ENCODE data around the gene SUSD4.

DNA sequence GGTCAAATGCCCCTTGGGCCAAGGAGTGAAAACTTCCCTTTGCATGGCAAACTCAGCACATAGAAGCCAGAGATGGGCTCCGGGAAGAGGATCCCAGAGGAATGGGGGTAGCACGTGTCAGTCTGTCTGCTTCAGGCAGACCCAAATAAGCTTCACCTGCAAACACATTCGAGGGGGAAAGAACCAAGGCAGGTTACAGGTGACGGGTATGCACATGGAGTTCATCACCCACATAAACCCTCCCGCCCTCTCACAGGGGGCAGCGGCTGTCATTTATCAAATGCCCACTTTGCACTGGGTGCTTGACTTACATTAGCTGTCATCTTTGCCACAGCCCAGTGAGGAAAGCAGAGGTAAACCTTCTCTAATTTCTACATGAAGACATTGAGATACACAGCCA is 147.9 kb downstream of the SUSD4 start:
- TF ChIP-seq SMAD1 (IDR thresholded peaks at IDR 0.05; ENCODE audit: low read depth, low read length, partially characterized antibody) (no peak), STAT5B (CRISPR knock-in tag; IDR thresholded peaks at IDR 0.05) (no peak), GATA2 (CRISPR knock-in tag; IDR thresholded peaks at IDR 0.05) (no peak), JUN (IDR thresholded peaks at IDR 0.05; ENCODE audit: borderline replicate concordance, low read depth, low read length) (no peak), JUN (CRISPR knock-in tag; IDR thresholded peaks at IDR 0.05; ENCODE audit: borderline replicate concordance) (no peak), GTF2F1 (IDR thresholded peaks at IDR 0.05; ENCODE audit: low read depth, low read length) (no peak), POLR2A (conservative IDR thresholded peaks at IDR 0.05) (no peak), EGR1 (conservative IDR thresholded peaks at IDR 0.05) (no peak), SMARCA4 (IDR thresholded peaks at IDR 0.05) (no peak), SMARCB1 (IDR thresholded peaks at IDR 0.05; ENCODE audit: insufficient read length, low read depth) (no peak)
- TF ChIP-seq, protein P1, sequence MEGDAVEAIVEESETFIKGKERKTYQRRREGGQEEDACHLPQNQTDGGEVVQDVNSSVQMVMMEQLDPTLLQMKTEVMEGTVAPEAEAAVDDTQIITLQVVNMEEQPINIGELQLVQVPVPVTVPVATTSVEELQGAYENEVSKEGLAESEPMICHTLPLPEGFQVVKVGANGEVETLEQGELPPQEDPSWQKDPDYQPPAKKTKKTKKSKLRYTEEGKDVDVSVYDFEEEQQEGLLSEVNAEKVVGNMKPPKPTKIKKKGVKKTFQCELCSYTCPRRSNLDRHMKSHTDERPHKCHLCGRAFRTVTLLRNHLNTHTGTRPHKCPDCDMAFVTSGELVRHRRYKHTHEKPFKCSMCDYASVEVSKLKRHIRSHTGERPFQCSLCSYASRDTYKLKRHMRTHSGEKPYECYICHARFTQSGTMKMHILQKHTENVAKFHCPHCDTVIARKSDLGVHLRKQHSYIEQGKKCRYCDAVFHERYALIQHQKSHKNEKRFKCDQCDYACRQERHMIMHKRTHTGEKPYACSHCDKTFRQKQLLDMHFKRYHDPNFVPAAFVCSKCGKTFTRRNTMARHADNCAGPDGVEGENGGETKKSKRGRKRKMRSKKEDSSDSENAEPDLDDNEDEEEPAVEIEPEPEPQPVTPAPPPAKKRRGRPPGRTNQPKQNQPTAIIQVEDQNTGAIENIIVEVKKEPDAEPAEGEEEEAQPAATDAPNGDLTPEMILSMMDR (IDR thresholded peaks at IDR 0.05 in 2 of 3, conservative IDR thresholded peaks at IDR 0.05 in 1 of 3; ENCODE audit: insufficient read depth in 2 of 3, low read depth in 1 of 3, low read length in 3 of 3): no peak
- TF ChIP-seq, protein P2, sequence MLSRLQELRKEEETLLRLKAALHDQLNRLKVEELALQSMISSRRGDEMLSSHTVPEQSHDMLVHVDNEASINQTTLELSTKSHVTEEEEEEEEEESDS (CRISPR knock-in tag; IDR thresholded peaks at IDR 0.05): no peak
- TF ChIP-seq, protein P3, sequence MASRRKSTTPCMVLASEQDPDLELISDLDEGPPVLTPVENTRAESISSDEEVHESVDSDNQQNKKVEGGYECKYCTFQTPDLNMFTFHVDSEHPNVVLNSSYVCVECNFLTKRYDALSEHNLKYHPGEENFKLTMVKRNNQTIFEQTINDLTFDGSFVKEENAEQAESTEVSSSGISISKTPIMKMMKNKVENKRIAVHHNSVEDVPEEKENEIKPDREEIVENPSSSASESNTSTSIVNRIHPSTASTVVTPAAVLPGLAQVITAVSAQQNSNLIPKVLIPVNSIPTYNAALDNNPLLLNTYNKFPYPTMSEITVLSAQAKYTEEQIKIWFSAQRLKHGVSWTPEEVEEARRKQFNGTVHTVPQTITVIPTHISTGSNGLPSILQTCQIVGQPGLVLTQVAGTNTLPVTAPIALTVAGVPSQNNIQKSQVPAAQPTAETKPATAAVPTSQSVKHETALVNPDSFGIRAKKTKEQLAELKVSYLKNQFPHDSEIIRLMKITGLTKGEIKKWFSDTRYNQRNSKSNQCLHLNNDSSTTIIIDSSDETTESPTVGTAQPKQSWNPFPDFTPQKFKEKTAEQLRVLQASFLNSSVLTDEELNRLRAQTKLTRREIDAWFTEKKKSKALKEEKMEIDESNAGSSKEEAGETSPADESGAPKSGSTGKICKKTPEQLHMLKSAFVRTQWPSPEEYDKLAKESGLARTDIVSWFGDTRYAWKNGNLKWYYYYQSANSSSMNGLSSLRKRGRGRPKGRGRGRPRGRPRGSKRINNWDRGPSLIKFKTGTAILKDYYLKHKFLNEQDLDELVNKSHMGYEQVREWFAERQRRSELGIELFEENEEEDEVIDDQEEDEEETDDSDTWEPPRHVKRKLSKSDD (conservative IDR thresholded peaks at IDR 0.05; ENCODE audit: low read length): no peak

Data from K562 (cell line).